Thyroid gland (tissue), 4 donors: ENCODE results near the gene INO80C. TPM values are rescaled to one million over a fixed set of nuclear protein-coding genes. Genes with fewer than 3 reads are reported as not detected.

ENCODE experiments used
- DNase-seq, 2 donors: peaks; one replicate each; pipeline ENCODE4 v3.0.0-alpha.2; 2019
- H3K27ac ChIP-seq, 3 donors: fragments of 200-600 bp; sonication (generic); 1 replicate in 2 of 3; 2 replicates in 1 of 3; pipeline ENCODE4 v1.5.1; 2016 to 2019; ENCODE audit warnings: mild to moderate bottlenecking in 1 of 3, moderate library complexity in 1 of 3
- H3K27me3 ChIP-seq: fragments of 200-600 bp; sonication (generic); one replicate; pipeline ENCODE4 v1.5.1; 2019
- H3K36me3 ChIP-seq, 2 donors: fragments of 200-600 bp; sonication (generic); one replicate each; pipeline ENCODE4 v1.5.1; 2016 to 2019
- H3K4me1 ChIP-seq, 2 donors: fragments of 200-600 bp; sonication (generic); one replicate each; pipeline ENCODE4 v1.5.1; 2017 to 2019
- H3K4me3 ChIP-seq, 3 donors: fragments of 200-600 bp; sonication (generic); replicated peaks in 1 of 3; 1 replicate in 2 of 3; 2 replicates in 1 of 3; pipeline ENCODE4 v1.5.1; 2016; ENCODE audit warnings: mild to moderate bottlenecking in 1 of 3
- H3K9me3 ChIP-seq: fragments of 200-600 bp; sonication (generic); one replicate; pipeline ENCODE4 v1.5.1; 2017
- POLR2A ChIP-seq, 2 donors: fragments of 450-650 bp; IDR thresholded peaks; one replicate each; pipeline ENCODE4 v1.6.1; 2017; ENCODE audit warnings: antibody characterized with exemption in 2 of 2, mild to moderate bottlenecking in 2 of 2, moderate library complexity in 1 of 2
- WGBS, 2 donors: methylation state at CpG; one replicate each; pipeline ENCODE4 v1.1.5; 2017; 5-methylcytosine and 5-hydroxymethylcytosine counted together
- intact Hi-C: fragments of 100-400 bp; cut with DNase I; formaldehyde crosslinking; loops from one replicate; pipeline ENCODE4 v1.15.1; 2023
- total RNA-seq, 4 donors: library from RNA; depleted of rRNA; stranded (reverse); fragments of >200 nt; gene quantifications; one replicate each; pipeline ENCODE4 v1.2.3, GENCODE V29; 2016
- TF ChIP-seq, protein P1 (sequence below), 6 experiments: fragments of 200-600 bp in 3 of 6; fragments of 450-650 bp in 3 of 6; sonication (generic) in 3 of 6; IDR thresholded peaks; one replicate each; pipeline ENCODE4 v1.5.1; 2016 to 2019; ENCODE audit warnings: antibody characterized with exemption in 6 of 6, mild to moderate bottlenecking in 2 of 6, inconsistent platforms in 1 of 6, moderate library complexity in 1 of 6

The INO80C gene
- total RNA-seq, 4 donors from 2014 or later: 5.1 to 19.3 (median 8.2) TPM

DNA sequence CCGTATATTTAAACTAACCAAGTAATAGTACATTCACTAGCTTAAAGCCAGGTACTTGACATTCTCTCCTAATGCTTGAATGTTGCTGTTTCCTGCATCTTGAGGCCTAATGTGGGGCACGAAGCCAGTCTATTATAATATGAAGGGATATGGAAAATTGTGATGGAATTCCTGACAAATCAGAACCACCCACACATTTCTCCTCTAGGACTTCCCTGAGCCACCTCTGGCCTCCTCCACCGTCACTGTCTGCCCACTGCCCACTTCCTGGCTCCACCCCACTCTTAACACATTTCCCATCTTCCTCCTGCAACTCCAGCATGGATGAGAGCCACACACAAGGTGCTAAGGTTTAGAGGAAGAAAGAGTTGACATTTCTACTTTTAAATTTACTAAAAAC is 19.0 kb upstream of the INO80C start:
- no peak overlapping the region for H3K4me3 ChIP-seq
- no peaks in the 10 kb centered on the region for H3K9me3 ChIP-seq
- no peaks in the 10 kb centered on the region for H3K36me3 ChIP-seq
- TF ChIP-seq POLR2A (IDR thresholded peaks at IDR 0.05): no peak
- TF ChIP-seq, protein P1, sequence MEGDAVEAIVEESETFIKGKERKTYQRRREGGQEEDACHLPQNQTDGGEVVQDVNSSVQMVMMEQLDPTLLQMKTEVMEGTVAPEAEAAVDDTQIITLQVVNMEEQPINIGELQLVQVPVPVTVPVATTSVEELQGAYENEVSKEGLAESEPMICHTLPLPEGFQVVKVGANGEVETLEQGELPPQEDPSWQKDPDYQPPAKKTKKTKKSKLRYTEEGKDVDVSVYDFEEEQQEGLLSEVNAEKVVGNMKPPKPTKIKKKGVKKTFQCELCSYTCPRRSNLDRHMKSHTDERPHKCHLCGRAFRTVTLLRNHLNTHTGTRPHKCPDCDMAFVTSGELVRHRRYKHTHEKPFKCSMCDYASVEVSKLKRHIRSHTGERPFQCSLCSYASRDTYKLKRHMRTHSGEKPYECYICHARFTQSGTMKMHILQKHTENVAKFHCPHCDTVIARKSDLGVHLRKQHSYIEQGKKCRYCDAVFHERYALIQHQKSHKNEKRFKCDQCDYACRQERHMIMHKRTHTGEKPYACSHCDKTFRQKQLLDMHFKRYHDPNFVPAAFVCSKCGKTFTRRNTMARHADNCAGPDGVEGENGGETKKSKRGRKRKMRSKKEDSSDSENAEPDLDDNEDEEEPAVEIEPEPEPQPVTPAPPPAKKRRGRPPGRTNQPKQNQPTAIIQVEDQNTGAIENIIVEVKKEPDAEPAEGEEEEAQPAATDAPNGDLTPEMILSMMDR (IDR thresholded peaks at IDR 0.05): no peak
- H3K27ac ChIP-seq: no peak overlapping the region
- H3K27me3 ChIP-seq: no peaks in the 10 kb centered on the region
- DNase-seq: no peak
- intact Hi-C loops: loop anchor here (10.0 kb wide), 2 partner anchors 58 to 102 kb away; no protein-coding TSS in a partner anchor
- WGBS, 2 donors: 73 to 76% methylated on average over 3 of the region's 3 CpGs
- peaks cover 7 to 10% of the 10 kb centered on the region in 2 donors for H3K4me1 ChIP-seq

- H3K27ac ChIP-seq: no peak overlapping the region
- DNase-seq: no peak
- intact Hi-C loops: loop anchor here (10.0 kb wide), 2 partner anchors 58 to 102 kb away; no protein-coding TSS in a partner anchor
- H3K9me3 ChIP-seq: no peaks in the 10 kb centered on the region
- WGBS, 2 donors: 87 to 89% methylated on average over 3 of the region's 3 CpGs
- H3K27me3 ChIP-seq: no peaks in the 10 kb centered on the region
- no peak overlapping the region for H3K4me3 ChIP-seq
- TF ChIP-seq, protein P1 (IDR thresholded peaks at IDR 0.05): no peak
- TF ChIP-seq POLR2A (IDR thresholded peaks at IDR 0.05): no peak
- H3K4me1 ChIP-seq: peaks cover 7 to 10% of the 10 kb centered on the region in 2 donors
- H3K36me3 ChIP-seq: no peaks in the 10 kb centered on the region
These were observed 18.6 kb upstream of the INO80C start for GRCh38 chr18:35516351-35516750.

DNA sequence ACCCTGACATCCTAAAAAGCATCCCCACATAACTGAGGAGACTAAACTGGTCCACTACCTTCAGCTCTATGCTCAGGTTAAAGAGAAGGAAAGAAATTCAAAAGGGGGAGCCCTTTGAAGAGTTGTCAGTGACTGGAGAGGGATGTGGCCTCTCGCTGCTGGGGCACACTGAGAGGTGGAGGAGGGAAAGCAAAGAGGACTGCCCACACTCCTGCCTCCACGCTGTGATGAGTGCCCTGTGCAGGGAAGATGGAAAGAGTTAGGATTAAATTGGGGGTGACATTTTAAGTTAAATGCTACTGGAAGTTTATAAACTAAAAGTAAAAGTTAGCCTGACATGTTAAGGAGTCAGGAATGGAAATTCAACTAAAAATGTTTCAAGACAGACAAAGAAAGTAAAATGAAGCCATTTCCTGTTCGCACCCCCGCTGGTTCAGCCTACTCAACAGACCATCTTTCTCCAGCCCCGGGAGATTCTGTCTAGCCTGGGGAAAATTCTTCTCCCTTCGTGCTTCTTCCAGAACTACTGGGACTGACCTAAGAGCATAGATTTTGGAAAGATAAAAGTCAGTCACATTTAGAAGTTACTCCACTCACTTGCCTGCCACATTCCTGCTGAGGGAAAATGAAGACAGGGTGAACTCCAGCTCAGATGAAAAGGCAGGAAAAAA is 17.8 kb upstream of the INO80C start:
- H3K4me1 ChIP-seq: peaks cover 7 to 10% of the 10 kb centered on the region in 2 donors
- H3K9me3 ChIP-seq: no peaks in the 10 kb centered on the region
- no peaks in the 10 kb centered on the region for H3K36me3 ChIP-seq
- H3K27ac ChIP-seq: no peak overlapping the region
- no peak overlapping the region for H3K4me3 ChIP-seq
- 60 to 71% methylated on average over 6 of the region's 6 CpGs for WGBS, 2 donors
- TF ChIP-seq, protein P1 (IDR thresholded peaks at IDR 0.05): no peak
- TF ChIP-seq POLR2A (IDR thresholded peaks at IDR 0.05): no peak
- intact Hi-C loops: loop anchor here (10.0 kb wide), 2 partner anchors 59 to 101 kb away; no protein-coding TSS in a partner anchor
- no peaks in the 10 kb centered on the region for H3K27me3 ChIP-seq
- DNase-seq: no peak

DNA sequence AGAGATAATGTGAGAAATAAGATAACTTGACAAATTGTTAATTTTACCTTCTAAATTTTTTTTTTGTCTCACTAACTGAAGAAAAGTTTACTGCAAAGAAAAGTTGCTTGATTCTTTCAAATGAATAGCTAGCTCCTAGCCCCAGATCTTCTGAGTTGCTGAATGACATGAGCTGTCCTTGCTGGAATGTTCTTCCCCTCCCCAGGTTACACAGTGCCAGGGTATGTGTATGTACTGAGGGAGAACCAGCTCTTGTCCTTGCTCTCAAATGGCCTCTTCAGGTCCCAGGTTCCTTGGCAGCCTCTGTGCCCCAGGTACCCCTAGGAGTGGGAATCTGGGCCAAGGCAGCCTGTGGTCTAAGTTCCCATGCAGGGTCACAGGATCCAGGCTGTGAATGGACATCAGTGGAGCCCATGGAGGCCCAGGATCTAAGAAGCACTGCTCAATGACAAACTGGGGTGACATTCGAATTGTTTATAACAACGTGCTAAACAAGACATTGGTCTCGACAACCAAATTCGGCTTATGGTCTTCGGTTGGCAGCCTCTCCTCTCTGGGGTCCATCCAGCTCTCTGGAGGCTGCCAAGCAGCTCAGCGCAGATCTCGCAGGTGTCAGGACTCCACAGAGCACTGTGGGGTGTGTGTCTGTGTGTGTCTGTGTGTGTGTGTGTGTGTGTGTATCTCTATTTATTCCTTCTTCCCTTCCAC is 17.1 kb upstream of the INO80C start:
- Histone ChIP-seq H3K4me3 (no peak overlapping the region), H3K36me3 (no peaks in the 10 kb centered on the region), H3K27ac (no peak overlapping the region), H3K9me3 (no peaks in the 10 kb centered on the region), H3K27me3 (no peaks in the 10 kb centered on the region), H3K4me1 (peaks cover 7 to 10% of the 10 kb centered on the region in 2 donors)
- WGBS, 2 donors: 98 to 100% methylated on average over 2 to 7 of the region's 7 CpGs
- intact Hi-C loops: loop anchor here (10.0 kb wide), 2 partner anchors 60 to 100 kb away; no protein-coding TSS in a partner anchor
- TF ChIP-seq, protein P1 (IDR thresholded peaks at IDR 0.05): no peak
- TF ChIP-seq POLR2A (IDR thresholded peaks at IDR 0.05): no peak
- DNase-seq: no peak

DNA sequence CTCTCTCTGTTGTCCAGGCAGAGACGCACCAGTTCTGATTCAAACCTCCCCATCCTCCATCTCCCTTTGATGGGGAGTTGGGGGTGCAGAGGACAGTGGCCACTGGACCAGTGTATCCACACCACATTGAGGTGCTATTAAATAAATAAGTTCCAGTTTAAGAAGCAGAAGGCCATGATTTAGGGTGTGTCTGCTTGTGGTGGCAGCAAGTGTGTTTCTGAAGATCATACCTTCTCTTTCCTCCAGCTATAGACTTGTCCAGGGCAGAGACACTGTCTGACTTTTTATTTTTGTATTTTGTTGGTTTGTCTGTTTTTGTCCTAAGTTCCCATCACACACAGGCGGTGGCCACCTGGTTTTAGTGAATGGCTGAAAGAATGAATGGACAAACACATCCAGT is 16.5 kb upstream of the INO80C start:
- no peak for TF ChIP-seq POLR2A (IDR thresholded peaks at IDR 0.05)
- TF ChIP-seq, protein P1 (IDR thresholded peaks at IDR 0.05): no peak
- Histone ChIP-seq H3K4me3 (no peak overlapping the region), H3K27ac (no peak overlapping the region), H3K9me3 (no peaks in the 10 kb centered on the region), H3K4me1 (peaks cover 7 to 10% of the 10 kb centered on the region in 2 donors), H3K36me3 (no peaks in the 10 kb centered on the region), H3K27me3 (no peaks in the 10 kb centered on the region)
- WGBS, 2 donors: 98 to 100% methylated on average over 2 of the region's 2 CpGs
- no peak for DNase-seq
- intact Hi-C loops: loop anchor here (10.0 kb wide), 2 partner anchors 61 to 99 kb away; no protein-coding TSS in a partner anchor
